HepG2 (cell line): Measurements from ENCODE around the gene SELPLG. TPM values are rescaled to one million over a fixed set of nuclear protein-coding genes. Genes with fewer than 3 reads are reported as not detected.

Experiments used
- ATF4 ChIP-seq, 2 experiments: fragments of 450-650 bp in 1 of 2; sonication (generic) in 1 of 2; formaldehyde crosslinking; IDR thresholded peaks; 2 replicates each; pipeline versions ENCODE4 v1.5.0 to v1.8.0; 2020 to 2022; ENCODE audit warnings: mild to moderate bottlenecking in 1 of 2, missing genetic modification reagents in 1 of 2
- BORCS8-MEF2B ChIP-seq: sonication (generic); formaldehyde crosslinking; IDR thresholded peaks from 2 replicates; pipeline ENCODE4 v1.8.0; 2022; ENCODE audit warnings: mild to moderate bottlenecking, missing genetic modification reagents
- CC2D1A ChIP-seq: sonication (generic); formaldehyde crosslinking; IDR thresholded peaks from 2 replicates; pipeline ENCODE4 v1.8.1; 2023; ENCODE audit warnings: mild to moderate bottlenecking, missing genetic modification reagents
- CHD4 ChIP-seq: fragments of 200-600 bp; sonication (generic); IDR thresholded peaks from 2 replicates; pipeline ENCODE4 v1.7.0; 2017; ENCODE audit warnings: mild to moderate bottlenecking, low read length, borderline replicate concordance
- FOSL2 ChIP-seq: sonication (generic); formaldehyde crosslinking; IDR thresholded peaks from 2 replicates; pipeline ENCODE4 v1.4.0; 2020; ENCODE audit warnings: missing genetic modification reagents
- HOXA3 ChIP-seq: sonication (generic); formaldehyde crosslinking; IDR thresholded peaks from 2 replicates; pipeline ENCODE4 v1.5.0; 2020; ENCODE audit warnings: missing genetic modification reagents
- HOXA7 ChIP-seq: sonication (generic); formaldehyde crosslinking; IDR thresholded peaks from 2 replicates; pipeline ENCODE4 v1.8.1; 2022; ENCODE audit warnings: mild to moderate bottlenecking, missing genetic modification reagents, moderate library complexity
- IKZF5 ChIP-seq: IDR thresholded peaks from 2 replicates; pipeline ENCODE4 v1.6.1; 2018; ENCODE audit warnings: missing genetic modification reagents, mild to moderate bottlenecking, missing compliant biosample characterization
- MNT ChIP-seq: fragments of 450-650 bp; IDR thresholded peaks from 2 replicates; pipeline ENCODE4 v1.6.1; 2016
- NCOA2 ChIP-seq: sonication (generic); formaldehyde crosslinking; IDR thresholded peaks from 2 replicates; pipeline ENCODE4 v1.8.0; 2022; ENCODE audit warnings: inconsistent platforms
- NR2F1 ChIP-seq, 2 experiments: fragments of 450-650 bp in 1 of 2; formaldehyde crosslinking in 1 of 2; IDR thresholded peaks; 2 replicates each; pipeline versions ENCODE4 v1.5.0 to v1.6.1; 2016 to 2020; ENCODE audit warnings: mild to moderate bottlenecking in 1 of 2, missing compliant biosample characterization in 1 of 2, missing genetic modification reagents in 1 of 2, moderate library complexity in 1 of 2
- PAX8 ChIP-seq: sonication (generic); formaldehyde crosslinking; IDR thresholded peaks from 2 replicates; pipeline ENCODE4 v1.8.0; 2022; ENCODE audit warnings: mild to moderate bottlenecking, missing genetic modification reagents, borderline replicate concordance
- RORA ChIP-seq: sonication (generic); formaldehyde crosslinking; IDR thresholded peaks from 2 replicates; pipeline ENCODE4 v1.5.0; 2020; ENCODE audit warnings: mild to moderate bottlenecking, missing genetic modification reagents, moderate library complexity
- SAFB2 ChIP-seq: sonication (generic); formaldehyde crosslinking; IDR thresholded peaks from 2 replicates; pipeline ENCODE4 v1.5.1; 2020; ENCODE audit warnings: missing genetic modification reagents, low read depth, mild to moderate bottlenecking, borderline replicate concordance
- SNAPC2 ChIP-seq: sonication (generic); formaldehyde crosslinking; IDR thresholded peaks from 2 replicates; pipeline ENCODE4 v1.8.1; 2022; ENCODE audit warnings: mild to moderate bottlenecking, missing genetic modification reagents
- SPEN ChIP-seq: sonication (generic); formaldehyde crosslinking; IDR thresholded peaks from 2 replicates; pipeline ENCODE4 v1.5.1; 2020; ENCODE audit warnings: low read depth, mild to moderate bottlenecking, missing genetic modification reagents
- TEF ChIP-seq: sonication (generic); formaldehyde crosslinking; IDR thresholded peaks from 2 replicates; pipeline ENCODE4 v1.5.0; 2020; ENCODE audit warnings: missing genetic modification reagents
- ZNF383 ChIP-seq: sonication (generic); formaldehyde crosslinking; IDR thresholded peaks from 2 replicates; pipeline ENCODE4 v1.4.0; 2020; ENCODE audit warnings: missing genetic modification reagents, mild to moderate bottlenecking, borderline replicate concordance
- ZNF577 ChIP-seq: sonication (generic); formaldehyde crosslinking; IDR thresholded peaks from 2 replicates; pipeline ENCODE4 v1.4.0; 2020; ENCODE audit warnings: mild to moderate bottlenecking, low read depth, missing genetic modification reagents, borderline replicate concordance
- ZNF597 ChIP-seq: sonication (generic); formaldehyde crosslinking; IDR thresholded peaks from 2 replicates; pipeline ENCODE4 v1.5.0; 2020; ENCODE audit warnings: missing genetic modification reagents
- ZNF619 ChIP-seq: sonication (generic); formaldehyde crosslinking; IDR thresholded peaks from 2 replicates; pipeline ENCODE4 v1.4.0; 2020; ENCODE audit warnings: mild to moderate bottlenecking, missing genetic modification reagents
- ZNF652 ChIP-seq: IDR thresholded peaks from 2 replicates; pipeline ENCODE4 v1.6.1; 2016; ENCODE audit warnings: low read depth, borderline replicate concordance
- ZNF704 ChIP-seq: sonication (generic); formaldehyde crosslinking; IDR thresholded peaks from 2 replicates; pipeline ENCODE4 v1.8.1; 2023; ENCODE audit warnings: mild to moderate bottlenecking, inconsistent platforms, moderate library complexity, missing genetic modification reagents, borderline replicate concordance
- ZZZ3 ChIP-seq: sonication (generic); formaldehyde crosslinking; IDR thresholded peaks from 2 replicates; pipeline ENCODE4 v1.4.0; 2020; ENCODE audit warnings: missing genetic modification reagents, mild to moderate bottlenecking, borderline replicate concordance
- polyA plus RNA-seq, 8 experiments: library from polyadenylated mRNA; depleted of rRNA in 3 of 8; stranded (reverse) in 7 of 8; unstranded in 1 of 8; fragments of >200 nt; fragmentation: Illumina TruSeq in 4 of 8; extraction: Trizol in 4 of 8; gene quantifications; 2 replicates each; pipeline versions ENCODE4 v1.2.1 to v1.2.3, GENCODE V29; 2011 to 2016; ENCODE audit warnings: low read depth in 4 of 8, missing spikeins in 1 of 8, mixed read lengths in 1 of 8; ENCODE audit not compliant: insufficient read depth in 1 of 8
- total RNA-seq, 5 experiments: library from RNA; depleted of rRNA; stranded (reverse); fragments of >200 nt; fragmentation: Illumina TruSeq; extraction: Trizol; gene quantifications; 2 replicates each; pipeline ENCODE4 v1.2.3, GENCODE V29; 2016; ENCODE audit warnings: low read depth in 1 of 5

SELPLG gene
- total and polyA plus RNA-seq, 2 of the 13 experiments (the other 11 are each of a cell fraction or from before 2014, with no cell fraction given) = 0.12 TPM; not detected in 1

- TF ChIP-seq MNT (0 out of 2 replicates have a peak, but pooled peaks have one; percentile 10), ZNF597 (CRISPR knock-in tag) (no peak), IKZF5 (no peak), ZNF383 (CRISPR knock-in tag) (no peak), PAX8 (no peak), HOXA7 (CRISPR knock-in tag) (no peak), BORCS8-MEF2B (CRISPR knock-in tag) (no peak), SAFB2 (CRISPR knock-in tag) (no peak), SNAPC2 (CRISPR knock-in tag) (no peak), SPEN (CRISPR knock-in tag) (no peak), RORA (CRISPR knock-in tag) (no peak), CHD4 (no peak; the same call in 1 of the 2 replicates), ZNF619 (CRISPR knock-in tag) (no peak), NR2F1 (CRISPR knock-in tag; IDR thresholded peaks at IDR 0.05) (peak; percentile 82 to 97), NCOA2 (CRISPR knock-in tag) (no peak), HOXA3 (no peak), ZNF704 (no peak), FOSL2 (CRISPR knock-in tag) (peak; percentile 85), ZZZ3 (CRISPR knock-in tag) (no peak), ZNF577 (CRISPR knock-in tag) (no peak), CC2D1A (CRISPR knock-in tag) (no peak), ZNF652 (CRISPR knock-in tag) (no peak), ATF4 (CRISPR knock-in tag; IDR thresholded peaks at IDR 0.05) (no peak), TEF (CRISPR knock-in tag) (no peak)
These were observed 28.5 kb downstream of the SELPLG start (continued) for GRCh38 chr12:108605000-108605689.
